SHP77 treated with DMSO at 0.1 percent for 48 hours (cell line): Measurements from ENCODE around the gene MT4.

Experiments used
- DNase-seq: peaks from one replicate; lab custom pipeline; 2025; lab: John Stamatoyannopoulos, UW

The MT4 gene

DNA sequence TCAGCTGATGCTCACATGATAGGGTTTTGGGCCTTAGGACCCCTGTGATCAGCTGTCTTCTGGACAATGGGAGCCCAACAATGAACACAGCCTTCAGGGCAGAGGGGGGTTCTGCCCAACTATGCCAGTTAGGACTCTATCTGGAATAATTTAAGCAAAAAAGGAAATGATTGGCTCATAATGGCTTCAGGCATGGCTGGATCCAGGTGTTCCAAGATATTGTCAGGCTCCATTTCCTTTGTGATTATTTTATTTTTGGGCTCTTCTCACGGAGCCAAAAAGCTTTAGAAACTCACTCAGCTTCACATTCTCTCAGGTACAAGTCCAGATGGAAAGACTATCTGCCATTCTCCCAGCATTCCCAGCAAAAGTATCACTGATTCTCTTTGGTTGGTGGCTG is 40.6 kb downstream of the MT4 start:
- DNase-seq: no peak

DNA sequence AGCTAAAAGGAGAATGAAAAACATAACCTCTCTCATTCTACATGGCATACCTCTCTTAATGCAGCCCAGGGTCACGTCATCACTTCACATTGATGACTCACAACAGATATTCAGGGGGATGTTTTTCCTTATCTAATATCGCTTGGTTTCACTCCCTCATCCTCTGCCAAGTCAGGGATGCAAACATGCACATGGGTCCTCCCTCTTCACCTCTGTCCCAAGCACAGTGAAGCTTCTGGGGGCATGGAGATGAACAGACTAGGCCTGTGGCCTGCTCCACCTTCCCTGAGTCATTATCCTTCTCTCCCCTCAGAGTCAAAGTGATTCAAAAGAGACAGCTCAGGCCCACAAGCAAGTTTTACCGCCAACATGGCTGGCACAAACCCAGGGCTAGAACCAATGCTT is 41.2 kb downstream of the MT4 start:
- no peak for DNase-seq

DNA sequence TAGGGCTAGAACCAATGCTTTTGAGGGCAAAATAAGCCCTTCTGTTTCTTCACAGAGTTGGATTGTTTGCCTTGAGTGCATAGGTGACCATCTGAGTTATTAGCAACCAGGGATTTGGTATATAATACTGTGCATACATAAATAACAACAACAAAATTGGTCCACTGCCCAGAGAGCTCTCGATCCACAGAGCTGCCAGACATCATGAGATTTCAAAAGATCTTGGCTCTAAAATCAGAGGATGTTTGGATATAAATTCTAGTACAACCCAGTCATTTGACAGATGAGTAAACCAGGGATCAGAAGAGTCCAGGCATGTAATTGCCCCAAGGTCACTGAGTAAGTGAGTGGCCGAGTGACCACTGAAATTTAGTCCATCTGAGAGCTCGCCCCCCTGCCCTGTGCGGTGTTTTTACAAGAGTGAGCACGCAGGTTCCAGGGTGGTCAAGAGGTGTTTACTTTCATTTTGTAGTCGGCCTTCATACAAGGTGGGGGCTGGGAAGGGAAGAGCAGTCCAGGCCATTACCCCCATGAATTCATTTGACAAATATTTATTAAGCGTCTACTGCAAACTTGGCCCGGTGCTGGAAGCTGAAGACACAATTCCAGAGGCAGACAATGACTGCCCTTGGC is 41.7 kb downstream of the MT4 start:
- no peak for DNase-seq

DNA sequence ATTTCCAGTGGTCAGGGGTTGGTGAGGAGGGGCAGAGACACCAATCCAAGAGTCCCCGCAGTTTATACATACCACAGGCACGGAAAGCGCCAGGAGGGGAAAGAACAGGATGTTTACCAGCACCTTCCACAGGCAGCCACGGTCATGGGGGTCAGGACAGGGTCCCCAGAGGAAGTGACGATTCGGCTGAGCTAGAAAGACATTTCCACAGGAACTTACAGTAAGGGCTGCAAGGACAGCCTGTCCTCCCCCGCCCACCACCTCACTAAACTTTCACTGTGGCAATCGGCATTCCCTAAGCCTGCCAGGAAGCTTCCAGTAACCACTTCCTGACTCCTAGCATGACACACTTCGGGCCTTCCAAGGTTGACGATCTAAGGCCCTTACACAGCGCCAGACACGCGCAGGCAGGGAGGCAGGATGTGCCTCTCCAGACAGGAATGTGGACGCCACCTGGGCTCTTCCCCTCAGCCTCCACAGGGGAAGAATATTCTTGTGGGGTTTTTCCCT is 42.3 kb downstream of the MT4 start:
- DNase-seq: no peak

DNA sequence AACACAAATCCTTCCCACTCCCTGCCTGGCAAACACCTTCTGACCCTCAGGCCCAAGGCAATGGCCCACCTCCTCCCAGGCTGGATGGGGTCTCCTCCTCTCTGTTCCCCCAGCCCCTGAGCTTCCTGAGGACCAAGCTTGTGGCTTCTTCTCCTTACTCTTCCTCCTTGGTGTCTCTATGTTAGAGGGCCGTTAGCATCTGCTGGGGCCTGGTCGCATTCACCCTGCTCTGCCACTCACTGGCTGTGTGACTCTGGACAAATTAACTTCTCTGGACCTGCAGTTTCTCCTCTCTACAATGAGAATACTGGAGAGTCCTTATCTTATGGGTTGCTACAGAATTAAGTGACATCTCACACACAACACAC is 42.8 kb downstream of the MT4 start:
- no peak for DNase-seq

DNA sequence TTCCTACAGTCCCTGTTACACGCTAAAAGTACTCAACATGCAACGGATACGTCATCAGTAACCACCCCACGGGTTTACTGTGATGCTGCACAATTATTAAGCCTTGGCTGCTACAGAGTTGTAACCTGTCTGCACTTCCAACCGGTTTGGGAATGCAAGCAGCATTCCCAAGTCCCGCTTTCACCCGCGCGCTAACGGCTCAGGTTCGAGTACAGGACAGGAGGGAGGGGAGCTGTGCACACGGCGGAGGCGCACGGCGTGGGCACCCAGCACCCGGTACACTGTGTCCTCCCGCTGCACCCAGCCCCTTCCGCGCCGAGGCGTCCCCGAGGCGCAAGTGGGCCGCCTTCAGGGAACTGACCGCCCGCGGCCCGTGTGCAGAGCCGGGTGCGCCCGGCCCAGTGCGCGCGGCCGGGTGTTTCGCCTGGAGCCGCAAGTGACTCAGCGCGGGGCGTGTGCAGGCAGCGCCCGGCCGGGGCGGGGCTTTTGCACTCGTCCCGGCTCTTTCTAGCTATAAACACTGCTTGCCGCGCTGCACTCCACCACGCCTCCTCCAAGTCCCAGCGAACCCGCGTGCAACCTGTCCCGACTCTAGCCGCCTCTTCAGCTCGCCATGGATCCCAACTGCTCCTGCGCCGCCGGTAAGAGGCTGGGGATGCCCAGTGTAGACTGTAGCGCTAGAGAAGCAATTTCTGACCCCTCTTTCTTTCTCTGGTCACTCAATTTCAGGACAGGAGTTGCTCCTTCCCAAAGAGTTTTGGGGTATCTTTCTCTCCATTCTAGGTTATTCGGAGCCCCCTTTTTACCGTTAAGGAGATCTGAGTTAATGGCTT is 43.4 kb downstream of the MT4 start, which contains the start of gene MT2A:
Gene MT2A, plus strand, starts transcription at position 542 of the 833 bp plus-strand sequence. Its CDS starts 72 bp downstream, at position 614.
- DNase-seq: peak; percentile 87

DNA sequence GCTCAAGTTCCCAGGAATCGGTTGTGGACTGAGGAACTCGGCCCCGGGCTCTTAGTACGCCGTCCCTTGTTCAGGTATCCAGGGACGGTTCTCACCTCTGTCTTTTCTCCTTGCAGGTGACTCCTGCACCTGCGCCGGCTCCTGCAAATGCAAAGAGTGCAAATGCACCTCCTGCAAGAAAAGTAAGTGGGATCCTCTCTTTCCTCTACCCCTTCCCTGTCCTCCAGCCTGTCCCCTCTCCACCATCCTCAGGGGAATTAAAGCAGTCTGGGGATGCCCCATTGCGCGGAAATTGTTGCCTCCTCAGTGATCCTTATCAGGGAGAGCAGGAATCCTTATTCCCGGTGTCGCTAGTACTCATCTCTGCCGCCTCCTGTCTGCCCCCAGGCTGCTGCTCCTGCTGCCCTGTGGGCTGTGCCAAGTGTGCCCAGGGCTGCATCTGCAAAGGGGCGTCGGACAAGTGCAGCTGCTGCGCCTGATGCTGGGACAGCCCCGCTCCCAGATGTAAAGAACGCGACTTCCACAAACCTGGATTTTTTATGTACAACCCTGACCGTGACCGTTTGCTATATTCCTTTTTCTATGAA is 44.1 kb downstream of the MT4 start:
- DNase-seq: no peak

DNA sequence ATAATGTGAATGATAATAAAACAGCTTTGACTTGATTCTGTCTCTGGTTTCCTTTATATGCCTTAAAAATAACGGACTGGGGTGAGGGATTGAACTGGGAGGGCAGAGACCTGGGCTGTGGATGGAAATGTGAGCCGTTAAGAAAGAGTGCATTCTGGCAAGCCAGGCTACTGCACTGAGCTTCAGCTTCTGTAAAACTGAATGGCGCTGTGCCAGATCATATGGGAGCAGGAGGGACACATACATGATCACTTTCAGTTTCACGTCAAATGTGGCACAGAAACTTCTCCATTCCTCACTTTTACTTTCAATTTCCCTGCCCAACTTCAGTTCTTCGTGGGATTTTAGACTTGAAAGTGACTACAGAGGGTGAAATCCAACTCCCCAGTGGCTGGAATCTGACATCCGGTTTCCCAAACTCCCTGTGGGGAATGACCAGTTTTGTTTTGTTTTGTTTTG is 44.6 kb downstream of the MT4 start:
- DNase-seq: peak; percentile 17

DNA sequence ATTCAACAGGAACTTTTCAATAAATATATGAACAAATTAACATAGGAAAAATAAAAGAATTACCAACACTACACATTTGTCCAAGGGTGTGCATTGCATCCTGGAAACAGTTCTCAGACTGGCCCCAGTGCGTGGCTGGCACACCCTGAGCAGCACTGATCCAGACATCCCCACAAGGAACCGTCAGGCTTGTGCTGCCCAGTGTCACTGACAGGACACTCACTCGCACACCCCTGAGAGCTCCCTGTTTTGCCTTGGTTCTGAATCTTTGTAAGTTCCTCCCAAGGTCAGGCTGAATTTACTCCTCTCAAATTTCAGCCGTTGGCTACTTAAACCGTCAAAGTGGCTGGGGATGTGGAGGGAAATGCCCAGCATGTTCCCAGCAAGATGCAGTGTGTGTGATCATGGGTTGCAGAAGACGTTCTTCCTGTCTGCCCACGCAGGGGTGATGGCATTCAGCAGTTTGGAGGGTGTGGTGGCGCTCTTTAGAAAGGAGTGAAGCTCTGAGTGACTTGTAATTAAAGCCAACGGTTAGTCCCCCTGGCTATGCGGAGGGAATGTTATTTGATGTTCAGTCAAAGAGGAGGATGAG is 45.2 kb downstream of the MT4 start:
- DNase-seq: no peak

DNA sequence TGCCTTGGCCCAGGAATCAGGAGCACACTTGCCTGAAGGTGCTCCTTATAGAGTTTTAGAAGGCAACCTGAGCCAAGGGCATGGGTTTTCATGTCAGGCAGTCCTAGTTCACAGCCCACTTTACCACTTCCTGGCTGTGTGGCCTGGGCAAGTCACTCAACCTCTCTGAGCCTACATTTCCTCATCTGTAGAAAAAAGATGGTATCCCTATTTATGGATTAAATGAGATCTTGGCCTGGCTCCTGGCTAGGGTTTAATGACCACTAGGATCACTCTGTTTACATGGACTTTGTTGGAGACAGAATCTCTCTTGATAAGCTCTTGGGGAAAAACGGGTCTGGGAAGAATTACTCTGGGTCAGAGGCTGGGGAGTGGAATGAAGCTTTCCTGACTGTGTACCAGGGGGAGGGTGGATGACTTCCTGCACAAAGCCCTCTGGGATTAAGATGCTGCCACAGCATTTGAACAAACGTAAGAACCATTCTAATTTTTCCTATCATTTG is 45.8 kb downstream of the MT4 start:
- no peak for DNase-seq

DNA sequence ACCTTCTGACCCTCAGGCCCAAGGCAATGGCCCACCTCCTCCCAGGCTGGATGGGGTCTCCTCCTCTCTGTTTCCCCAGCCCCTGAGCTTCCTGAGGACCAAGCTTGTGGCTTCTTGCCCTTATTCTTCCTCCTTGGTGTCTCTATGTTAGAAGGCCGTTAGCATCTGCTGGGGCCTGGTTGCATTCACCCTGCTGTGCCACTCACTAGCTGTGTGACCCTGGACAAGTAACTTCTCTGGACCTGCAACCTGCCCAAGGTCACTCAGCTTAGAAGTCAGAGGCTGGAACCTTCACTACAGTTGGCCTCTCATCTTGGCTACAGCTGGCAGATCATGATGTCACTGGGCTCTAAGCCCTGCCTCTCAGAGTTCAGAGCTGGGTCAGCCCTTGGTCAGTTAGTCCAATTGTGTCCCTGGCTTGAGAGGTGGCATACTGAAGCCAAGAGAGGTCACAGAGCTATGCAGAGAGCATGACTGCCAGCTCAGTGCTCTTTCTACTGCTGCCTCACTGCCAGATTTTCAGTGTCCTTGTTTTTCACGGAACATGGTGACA is 46.5 kb downstream of the MT4 start:
- no peak for DNase-seq

DNA sequence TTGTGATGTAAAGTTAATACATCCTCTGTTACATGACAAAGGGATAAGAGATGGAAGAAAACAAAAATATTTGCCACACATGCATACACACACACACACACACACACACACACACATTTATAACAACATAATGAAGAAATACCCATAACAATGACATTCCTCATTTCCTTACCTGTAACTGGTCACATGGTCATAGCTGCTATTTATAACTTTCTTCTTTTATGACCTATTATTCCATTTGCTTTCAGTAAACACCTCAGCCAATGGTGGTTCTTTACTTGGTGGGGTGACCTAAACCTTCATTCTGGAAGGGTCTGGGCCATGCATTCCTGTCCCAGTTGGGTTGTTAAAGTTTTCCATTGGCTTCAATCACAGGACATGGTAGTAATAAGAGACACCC is 48.8 kb downstream of the MT4 start:
- DNase-seq: no peak

DNA sequence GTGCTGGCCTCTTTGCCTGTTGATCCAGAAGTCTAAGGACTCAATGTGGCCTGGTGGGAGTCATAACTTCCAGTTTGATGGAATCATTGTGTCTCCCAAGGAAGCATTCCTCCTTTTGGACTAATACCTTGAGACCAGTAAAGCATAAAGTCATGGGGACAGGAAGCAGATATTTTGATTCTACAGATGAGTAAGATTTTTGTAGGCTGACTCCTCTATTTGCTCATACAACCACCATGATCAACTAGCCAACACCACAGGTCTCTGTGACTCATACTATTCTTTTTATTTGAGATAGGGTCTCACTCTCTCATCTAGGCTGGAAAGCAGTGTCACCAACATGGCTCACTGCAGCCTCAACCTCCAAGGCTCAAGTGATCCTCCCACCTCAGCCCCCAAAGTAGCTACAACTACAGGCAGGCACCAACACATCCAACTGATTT is 49.7 kb downstream of the MT4 start:
- DNase-seq: no peak

DNA sequence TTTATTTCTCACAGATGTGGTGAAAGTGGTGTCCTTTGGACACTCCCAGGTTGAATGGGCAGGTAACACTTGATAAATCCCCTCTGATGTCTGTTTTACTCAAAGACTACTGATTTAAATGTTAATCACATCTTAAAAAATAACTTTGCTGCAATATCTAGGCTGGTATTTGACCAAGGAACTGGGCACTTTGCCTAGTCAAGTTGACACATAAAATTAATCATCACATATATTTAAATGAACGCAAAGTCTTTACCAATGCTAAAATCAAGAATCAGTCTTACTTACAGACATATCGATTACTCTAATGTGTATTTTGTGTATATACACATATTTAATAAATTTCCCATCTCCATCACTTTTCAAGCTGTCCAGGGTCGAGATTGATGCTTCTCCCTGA is 50.5 kb downstream of the MT4 start:
- no peak for DNase-seq

DNA sequence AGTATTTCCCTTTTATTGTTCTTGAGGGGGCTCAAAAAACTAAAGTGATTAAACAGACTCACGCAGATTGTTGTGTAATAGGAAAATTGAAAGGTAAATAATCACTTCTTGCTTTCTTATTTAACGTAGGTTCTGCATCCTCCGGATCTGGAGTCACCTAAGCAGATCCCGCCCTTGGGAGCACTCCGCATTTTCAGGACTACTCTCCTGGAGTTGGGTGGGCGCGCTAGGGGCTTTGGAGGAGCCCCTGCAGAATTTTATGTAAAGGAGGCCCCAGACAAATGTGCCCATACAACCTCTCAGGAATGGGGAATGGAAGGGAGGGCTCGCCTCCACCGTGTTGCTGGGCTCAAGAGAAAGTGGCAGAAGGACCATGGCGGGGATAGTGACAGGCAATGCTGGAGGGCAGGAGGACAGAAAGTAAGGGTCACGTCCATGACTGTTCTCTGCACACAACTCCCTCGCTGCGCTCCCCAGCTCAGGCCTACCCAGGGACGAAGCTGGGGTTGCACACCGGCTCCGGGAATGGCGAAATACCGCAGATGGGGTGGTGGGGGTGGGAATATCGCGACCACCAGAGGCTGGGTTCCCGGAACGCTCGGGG is 51.8 kb downstream of the MT4 start:
- no peak for DNase-seq

DNA sequence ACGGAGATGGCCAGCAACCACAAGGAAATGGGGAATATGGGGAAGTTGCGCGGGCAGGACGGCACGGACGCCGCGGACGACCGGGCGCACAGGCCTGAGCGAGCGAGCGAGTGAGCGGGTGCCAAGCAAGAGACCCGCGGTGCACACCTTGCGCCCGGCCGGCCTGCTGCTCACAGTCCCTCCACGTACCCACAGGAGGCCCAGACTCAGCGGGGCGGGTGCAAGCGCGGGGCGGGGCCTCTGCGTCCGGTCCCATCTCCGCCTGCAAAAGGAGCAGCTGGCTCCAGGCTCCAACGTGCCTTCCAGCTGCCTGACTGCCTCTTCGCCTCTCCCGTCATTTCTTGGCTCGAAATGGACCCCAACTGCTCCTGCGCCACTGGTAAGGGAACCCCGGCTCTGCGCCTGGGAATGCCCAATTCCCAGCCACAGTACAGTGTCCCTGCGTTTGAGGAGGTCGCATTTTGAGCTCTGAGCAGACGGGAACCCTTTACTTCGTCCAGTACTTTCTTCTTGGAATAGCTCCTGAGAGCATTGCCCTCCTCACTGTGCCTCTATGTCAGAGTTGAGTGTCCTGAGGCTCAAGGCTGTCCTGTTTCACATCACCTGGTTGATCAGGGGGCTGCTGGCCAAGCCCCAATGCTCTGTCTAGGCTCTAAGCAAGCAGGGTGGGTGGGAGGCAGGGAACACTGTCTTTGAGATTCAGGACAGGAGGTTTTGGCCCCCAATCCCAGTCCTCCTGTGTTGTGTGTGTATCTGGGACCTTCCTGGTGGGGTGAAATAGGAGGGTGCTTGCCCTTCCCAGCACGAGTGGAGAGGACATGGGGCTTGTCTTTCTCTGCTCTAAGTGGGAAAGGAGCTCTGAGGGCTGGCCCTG is 52.6 kb downstream of the MT4 start:
- no peak for DNase-seq

DNA sequence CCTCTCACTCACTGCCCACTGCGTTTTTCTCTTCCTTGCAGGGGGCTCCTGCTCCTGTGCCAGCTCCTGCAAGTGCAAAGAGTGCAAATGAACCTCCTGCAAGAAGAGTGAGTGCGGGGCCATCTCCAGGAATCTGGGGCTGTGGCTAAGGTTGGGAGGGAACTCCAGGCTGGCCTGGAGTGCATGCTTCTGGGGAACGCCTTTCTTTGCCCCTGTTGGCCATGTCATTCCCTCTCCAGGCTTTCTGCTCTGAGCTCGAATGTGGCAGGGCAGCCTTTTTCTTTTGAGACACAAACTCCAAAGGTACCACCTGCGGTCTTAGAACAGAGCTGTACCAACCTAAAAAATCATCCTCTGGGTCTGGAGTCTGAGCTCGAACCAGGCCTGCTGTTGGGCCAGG is 53.3 kb downstream of the MT4 start:
- no peak for DNase-seq
